ENCODE measurements around the gene PTPRD.

GRCh38 chr9:8381601-8382000, 2231.2 kb downstream of the PTPRD start:
- TF ChIP-seq CTCF (IDR thresholded peaks at IDR 0.05) = no peak
- no peak for TF ChIP-seq POLR2A (IDR thresholded peaks at IDR 0.05)
